GM21447 (cell line): Measurements from ENCODE around the gene RHBDL3.
"Not testable (repeated sequence)": the region's sequence is repeated elsewhere in the genome, so short reads cannot be mapped to it uniquely, and the experiment has no call there.

Experiments
- ATAC-seq: cut with Tn5 transposase; IDR thresholded peaks from one replicate; pipeline ENCODE4 v1.9.1; 2021; ENCODE audit not compliant: unreplicated experiment

Gene RHBDL3

DNA sequence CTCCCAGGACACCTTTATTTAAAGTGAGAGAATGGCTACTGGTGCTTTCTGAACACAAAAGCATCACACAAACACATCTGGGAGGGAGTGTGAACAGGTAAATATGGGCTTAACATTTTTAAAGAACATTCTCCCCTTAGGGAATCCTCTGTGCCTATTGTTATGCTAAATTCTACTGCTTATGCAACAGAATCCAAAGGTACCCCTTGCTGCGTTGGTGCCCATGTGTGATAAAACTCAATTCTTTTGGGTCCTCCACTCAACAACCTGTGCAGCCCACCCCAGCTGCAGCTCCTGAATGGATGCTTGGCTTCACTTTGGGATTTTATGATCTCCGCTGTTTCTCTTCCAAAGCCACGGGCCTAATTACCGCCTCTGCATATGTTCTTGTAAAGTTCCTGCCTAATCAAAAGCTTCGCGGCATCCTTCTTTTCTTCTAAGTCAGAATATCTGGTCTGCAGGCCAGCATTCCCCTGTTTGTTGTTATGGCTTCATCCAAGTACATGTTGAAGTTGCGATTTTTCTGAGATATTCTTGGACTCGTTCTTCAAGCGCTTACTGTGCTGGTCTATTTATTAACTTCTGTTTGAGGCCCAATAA, 23.9 kb downstream of the RHBDL3 start:
- ATAC-seq = no peak

DNA sequence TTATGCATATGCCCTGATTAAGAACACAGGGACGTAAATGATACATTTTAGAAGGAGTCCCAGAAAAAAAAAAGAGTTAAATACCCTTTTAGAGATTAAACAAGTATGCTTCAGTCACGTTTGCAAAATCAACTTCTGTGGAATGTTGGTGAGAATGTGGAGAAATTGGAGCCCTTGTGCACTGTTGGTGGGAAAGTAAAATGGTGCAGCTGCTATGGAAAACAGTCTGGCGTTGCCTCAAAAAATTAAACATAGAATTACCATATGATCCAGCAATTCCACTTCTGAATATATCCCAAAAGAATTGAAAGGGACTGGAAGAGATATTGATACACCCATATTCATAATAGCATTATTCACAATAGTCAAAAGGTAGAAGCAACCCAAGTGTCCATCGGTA, 26.5 kb downstream of the RHBDL3 start:
- ATAC-seq = no peak

DNA sequence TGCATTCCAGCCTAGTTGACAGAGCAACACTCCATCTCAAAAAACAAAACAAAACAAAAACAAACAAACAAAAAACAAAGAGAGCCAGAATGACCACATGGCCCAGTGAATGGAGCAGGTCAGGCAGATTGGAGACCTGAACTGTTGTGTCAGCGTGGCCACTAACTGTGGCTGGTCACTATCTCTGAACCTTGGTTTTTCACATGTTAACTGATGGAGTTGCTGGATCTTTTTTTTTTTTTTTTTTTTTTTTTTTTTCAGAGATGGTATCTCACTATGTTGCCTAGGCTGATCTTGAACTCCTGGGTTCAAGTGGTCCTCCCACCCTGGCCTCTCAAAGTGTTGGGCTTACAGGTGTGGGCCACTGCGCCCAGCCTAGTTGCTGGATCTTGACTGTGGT, 31.8 kb downstream of the RHBDL3 start:
- ATAC-seq = no peak

DNA sequence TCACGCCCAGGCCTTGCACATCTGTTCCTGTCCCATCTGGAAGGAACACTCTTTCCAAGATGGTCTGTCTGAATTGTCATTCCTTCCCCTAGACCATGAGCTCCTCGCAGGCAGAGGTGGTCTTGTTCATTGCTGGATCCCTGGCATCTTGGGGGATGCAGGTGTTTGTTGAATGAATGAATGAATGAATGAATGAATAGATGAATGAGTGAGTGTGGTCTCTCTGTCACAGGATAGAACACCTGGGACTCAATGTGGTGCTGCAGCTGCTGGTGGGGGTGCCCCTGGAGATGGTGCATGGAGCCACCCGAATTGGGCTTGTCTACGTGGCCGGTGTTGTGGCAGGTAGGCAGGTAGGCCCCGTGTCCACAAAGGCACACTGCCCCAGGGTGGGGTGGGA, 32.2 kb downstream of the RHBDL3 start:
- no peak for ATAC-seq

DNA sequence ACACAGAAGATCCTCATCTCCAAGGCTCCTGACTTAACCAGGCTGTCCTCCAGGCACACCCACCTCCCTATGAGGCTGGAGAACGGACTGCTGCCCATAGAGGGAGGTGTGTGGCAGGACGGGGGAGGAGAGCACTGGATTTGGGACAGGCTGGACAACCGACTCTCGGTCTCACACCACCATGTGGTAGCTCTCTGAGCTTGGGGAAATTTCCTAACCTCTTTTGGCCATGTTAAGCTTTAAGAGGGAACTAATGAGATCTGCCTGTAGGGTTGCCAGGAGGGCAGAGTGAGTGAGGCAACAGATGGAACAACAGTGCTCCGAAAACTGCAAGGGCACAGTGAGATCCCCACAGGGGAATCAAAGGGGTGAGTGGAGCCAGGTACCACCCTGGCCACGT, 32.7 kb downstream of the RHBDL3 start:
- no peak for ATAC-seq

DNA sequence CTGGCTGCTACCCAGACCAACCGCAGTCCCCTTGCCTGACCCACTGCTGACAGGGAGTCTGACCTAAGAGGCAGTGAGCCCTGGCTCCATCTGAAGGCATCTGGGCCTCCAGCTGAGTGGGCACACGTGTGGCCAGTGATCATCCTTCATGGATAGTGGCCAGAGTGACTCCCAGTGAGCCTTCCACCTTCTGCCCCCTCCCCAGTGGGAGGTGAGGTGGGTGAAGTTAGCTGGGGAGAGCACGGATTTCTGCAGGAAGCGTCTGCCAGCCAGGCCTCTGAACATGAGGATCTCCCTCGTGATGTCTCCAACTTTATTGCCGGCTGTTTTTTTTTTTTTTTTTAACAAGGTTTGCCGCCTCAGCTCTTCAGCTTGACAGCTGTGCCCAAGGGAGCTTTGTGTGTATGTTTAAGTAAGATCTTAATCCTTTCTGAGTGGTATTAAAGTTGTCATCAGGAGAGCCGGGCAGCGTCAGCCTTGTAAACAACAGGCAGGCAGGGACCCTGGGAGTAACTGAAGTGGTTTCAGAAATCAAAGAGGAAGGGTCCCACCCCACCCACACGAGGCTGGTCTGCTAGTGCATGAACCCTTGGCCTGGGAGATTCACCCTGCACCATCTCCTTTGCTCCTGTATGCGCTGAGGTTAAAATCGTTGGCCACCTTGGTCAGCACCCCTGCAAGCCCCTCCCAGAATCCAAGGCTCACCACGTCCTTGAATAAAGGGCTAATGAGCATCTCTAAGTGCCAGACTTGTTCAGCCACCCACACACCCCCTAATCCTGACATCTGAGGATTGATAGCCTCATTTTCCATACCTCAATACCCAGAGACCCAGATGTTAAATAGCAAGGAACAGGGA, 33.3 kb downstream of the RHBDL3 start:
- no peak for ATAC-seq

DNA sequence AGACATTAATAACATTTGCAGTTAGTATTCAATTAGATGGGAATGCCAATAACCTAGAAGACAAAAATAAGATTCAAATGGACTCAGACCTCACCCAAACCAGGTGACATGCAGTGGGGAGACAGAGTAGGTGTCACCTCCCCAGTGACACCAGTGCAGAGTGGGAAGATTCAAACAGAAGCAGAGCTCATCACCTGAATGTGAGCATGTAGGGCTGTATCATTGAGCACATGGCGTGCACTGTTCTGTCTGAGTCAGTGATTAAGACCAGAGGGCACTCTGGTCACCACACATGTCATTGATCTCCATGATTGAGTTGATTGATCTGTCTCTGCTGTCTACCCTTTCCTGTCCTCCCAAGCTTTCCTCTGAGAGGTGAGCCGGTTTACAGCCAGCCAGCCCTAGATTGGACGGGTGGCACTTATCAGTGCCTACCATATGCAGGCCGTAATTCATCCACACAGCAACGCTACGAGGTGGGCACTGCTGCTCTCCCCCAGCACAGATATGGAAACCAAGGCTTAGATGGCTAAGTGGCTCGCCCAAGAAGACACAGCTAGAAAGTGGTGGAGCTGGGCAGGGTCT, 34.0 kb downstream of the RHBDL3 start:
- ATAC-seq = no peak

DNA sequence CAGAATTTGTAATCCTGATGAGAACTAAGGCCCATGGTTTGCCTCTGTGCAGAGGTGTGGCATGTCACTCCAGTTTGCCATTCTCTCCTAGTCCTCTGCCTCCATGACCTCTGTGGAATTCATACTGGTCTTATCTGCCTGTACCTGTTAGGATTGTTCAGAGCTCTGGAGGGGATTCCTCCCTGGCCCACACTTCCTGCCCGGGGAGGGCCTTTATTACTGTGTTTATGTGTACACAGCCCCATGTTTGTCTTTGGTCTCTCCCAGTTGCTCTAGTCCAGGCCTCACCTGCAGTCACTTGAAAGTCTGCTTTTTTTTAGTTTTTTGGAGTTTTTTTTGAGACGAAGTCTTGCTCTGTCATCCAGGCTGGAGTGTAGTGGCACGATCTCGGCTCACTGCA, 36.4 kb downstream of the RHBDL3 start:
- no peak for ATAC-seq

DNA sequence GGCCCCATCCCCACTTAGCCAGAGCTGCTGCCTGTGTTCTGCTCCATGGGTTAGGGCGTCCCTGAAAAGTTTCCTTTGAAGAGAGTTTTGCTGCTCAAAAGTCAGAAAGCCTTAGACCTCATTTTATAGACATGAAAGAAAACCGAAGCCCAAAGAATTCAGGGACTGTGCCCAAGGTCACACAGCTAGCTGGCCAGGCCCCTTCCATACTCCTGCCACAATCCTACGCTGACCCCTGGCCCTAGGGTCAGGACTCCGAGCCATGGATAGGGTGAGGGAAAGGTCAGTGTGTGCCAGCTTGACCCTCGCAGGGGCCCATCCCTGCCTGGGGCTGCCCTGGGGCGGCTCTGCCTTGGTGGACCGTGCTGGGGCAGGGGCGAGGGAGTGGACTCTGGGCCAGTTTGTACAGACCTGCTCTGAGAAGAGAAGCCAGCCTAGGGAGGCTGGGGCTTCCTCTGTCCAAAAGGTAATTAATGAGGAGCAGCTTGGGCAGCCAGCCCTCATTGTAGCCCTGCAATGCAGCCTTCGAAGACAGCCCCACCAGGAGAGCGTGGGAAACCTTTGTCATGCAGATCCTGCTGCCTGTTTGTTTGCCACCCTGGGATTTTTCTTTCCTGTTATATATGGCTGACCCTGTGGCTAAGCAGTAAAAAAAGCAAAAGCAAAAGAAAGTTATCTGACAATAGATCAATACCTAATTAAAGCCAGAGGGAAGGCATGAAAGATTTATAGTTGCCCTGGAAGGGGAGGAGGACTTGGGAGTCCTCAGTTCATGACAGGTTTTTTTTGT, 37.4 kb downstream of the RHBDL3 start:
- no peak for ATAC-seq

DNA sequence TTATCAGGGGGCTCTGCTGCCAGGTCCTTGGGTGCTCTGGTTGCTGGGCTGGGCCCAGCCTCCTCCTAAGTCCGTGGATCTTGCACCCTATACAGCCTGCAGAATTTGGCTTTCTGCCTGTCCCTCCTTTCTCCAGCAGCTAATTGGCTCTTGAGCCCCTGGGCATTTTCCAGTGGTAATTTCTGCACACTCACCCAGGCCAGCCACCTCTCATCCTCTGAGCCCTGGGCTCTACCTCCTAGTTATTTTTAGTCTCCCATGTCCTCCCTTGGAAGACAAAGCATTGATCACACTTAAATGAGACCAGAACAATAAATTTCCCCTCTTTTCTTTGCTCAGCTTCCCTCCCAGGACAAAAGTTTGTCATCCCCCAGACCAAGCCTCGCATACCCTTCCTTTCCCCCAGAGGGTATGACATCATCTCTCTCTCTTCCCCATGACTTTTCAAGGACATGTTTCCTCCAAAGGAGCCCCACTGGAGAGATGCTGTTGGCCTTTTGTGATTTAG, 38.2 kb downstream of the RHBDL3 start:
- no peak for ATAC-seq

DNA sequence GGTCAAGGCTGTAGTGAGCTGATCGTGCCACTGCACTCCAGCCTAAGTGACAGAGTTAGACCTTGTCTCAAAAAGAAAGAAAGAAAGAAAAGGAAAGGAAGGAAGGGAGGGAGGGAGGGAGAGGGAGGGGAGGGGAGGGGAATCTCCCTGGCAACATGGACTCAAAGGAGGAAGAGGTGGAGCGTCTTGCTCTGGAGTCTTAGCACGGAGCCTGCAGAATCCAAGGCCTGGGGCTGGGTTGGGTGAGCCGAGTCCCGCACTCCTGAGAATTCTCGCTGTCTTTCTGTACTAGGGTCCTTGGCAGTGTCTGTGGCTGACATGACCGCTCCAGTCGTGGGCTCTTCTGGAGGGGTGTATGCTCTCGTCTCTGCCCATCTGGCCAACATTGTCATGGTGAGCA, 39.4 kb downstream of the RHBDL3 start:
- ATAC-seq = no peak

DNA sequence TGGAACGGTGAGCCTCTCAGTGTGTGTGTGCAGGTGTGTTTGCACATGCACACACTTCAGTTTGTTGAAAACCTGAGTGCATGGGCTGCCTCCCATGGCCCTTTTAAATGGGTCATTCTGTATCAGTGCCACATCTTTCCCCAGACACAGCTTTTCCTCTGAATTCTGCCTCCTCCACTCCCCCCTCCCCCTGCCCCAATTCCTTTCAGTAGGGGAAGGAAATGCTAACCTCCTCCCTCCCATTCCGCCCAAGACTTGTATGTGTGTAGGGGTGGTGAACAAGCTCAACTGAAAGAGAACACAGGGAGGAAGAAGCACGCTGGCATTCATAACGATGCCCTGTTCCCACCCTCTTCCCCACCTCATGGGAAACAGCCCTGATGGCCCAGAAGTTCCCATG, 42.0 kb downstream of the RHBDL3 start:
- ATAC-seq = no peak

DNA sequence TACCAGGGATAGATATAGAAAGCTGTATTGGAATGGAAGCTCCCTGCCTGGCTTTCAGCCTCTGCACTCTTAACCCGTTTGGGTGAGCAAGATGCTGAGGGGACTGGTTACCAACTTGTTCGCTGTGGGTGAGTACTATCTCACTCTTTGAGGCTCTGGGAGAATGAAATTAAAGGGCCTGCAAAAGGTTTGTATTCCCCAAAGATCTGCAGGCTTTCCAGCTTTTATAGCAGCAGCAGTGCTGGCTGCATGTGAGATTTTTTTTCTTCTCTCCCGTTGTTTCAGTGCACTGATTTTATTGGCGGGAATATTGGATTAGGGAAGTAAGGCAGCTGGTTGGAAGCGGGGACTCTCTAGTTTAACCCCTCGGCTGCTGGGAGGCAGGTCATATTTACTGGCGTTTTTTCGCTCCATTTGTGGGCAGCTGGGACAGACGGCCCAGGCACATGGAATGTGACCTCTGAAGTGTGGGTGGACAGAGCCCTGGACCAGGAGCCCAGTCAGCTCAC, 45.5 kb downstream of the RHBDL3 start:
- ATAC-seq = no peak

DNA sequence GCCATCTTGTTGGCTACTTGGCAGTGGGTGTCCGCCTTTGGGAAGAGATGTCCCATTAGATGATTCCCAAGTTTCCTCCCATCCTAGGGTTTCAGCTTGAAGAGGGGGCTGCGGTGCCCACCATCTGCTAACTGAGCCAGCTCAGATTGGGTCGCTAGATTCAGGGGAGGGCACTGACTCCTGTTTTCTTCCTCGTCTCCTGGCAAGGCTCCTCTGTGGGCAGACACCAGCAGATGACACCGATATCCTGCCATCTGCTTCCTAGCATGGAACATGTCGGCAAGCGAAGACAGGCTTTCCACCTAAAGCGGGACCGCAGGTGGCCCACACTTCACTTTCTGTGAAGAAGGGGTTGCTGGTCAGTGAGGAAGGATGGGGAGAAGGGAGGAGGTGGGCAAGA, 49.0 kb downstream of the RHBDL3 start:
- ATAC-seq = no peak

DNA sequence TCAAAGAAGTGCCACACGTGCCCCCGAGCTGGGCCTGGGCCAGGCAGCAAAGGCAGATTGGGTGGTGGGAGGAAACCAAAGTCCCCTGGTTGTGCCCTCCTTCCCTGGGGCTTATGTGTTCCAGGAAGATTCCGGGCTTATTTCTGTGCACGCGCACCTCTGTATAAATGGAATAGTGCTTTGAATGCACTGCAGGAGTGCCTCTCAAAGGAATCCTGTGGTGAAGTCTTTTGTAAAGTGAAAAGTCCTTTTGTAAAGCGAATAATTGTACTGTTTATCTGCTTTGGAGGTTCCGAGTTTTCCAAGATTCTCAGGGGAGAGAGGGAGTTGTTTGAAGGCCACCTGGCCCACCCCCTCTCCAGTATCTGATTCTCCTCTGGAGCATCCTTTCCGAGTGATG, 49.5 kb downstream of the RHBDL3 start:
- ATAC-seq = no peak

DNA sequence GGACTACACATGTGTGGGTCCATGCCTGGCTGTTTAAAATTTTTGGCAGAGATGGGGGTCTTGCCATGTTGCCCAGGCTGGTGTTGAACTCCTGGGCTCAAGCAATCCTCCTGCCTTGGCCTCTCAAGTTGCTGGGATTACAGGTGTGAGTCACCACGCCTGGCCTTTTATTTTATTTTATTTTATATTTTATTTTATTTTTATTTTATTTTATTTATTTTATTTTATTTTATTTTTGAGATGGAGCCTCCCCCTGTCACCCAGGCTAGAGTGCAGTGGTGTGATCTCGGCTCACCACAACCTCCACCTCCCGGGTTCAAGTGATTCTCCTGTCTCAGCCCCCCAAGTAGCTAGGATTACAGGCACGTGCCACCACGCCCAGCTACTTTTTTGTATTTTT, 51.0 kb downstream of the RHBDL3 start:
- not testable (repeated sequence) for ATAC-seq

DNA sequence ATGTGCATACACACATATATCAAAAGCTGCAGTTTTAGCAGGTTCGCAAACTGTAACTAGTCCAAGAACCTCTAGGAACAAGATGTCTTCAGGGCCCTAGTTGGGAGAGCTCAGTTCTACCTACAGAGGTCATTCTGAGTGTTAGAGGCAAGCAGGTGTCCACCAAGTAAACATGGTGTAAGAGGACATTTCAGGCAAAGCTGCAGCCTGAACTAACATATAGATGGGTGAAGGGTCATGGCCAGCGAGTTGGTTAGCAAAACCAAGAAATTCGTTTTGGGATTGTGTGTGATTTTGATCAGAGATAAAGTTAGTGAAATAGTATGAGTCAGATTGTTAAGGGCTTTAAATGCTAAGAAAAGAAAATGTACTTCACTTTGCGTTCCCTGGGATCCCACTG, 51.7 kb downstream of the RHBDL3 start:
- no peak for ATAC-seq

DNA sequence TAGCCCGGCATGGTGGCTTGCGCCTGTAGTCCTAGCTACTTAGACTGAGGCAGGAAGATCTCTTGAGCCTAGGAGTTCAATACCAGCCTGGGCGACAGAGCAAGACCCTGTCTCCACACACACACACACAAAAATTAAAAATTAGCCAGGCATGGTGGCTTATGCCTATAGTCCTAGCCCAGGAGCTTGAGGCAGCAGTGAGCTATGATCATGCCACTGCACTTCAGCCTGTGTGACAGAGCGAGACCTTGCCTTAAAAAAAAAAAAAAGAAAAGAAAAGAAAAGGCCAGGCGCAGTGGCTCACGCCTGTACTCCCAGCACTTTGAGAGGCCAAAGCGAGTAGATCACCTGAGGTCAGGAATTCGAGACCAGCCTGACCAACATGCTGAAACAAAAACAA, 52.4 kb downstream of the RHBDL3 start:
- no peak for ATAC-seq

DNA sequence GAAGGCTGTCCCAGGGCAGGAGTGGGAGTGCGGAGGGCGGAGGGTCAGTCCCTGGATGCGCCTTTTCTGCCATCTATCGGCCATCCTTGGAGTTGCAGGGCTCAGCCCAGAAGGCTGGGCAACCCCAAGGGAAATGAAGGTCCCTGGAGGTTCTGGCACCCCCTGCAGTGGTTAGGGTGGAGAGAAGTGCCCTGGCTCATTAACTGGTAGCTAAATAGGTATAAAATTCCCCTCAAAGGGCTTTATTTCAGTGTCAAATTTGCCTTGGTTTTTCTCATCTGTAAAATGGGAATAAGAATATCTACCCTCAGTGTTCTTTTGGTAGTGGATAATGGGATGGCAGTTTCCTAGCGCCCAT, 53.9 kb downstream of the RHBDL3 start:
- peak; percentile 69 for ATAC-seq

DNA sequence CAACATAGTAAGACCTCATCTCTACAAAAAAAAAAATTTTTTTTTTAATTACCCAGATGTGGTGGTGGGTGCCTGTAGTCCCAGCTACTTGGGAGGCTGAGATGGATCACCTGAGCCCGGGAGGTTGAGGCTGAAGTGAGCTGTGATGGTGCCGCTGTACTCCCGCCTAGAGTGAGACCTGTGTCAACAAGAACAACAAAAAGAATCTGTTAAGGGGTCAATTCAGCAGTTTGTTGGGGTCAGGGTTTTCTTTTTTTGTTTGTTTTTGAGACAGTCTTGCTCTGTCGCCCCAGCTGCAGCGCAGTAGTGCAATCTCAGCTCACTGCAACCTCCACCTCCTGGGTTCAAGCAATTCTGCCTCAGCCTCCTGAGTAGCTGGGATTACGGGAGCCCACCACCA, 54.4 kb downstream of the RHBDL3 start:
- not testable (repeated sequence) for ATAC-seq

DNA sequence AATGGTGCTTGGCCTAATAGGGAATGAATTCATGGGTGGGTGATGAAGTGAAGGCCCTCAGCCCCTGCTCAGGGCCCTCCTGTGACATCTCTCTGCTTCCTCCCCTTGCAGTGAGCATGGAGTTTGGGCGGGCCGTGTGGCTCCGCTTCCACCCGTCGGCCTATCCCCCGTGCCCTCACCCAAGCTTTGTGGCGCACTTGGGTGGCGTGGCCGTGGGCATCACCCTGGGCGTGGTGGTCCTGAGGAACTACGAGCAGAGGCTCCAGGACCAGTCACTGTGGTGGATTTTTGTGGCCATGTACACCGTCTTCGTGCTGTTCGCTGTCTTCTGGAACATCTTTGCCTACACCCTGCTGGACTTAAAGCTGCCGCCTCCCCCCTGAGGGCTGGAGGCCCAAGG, 55.2 kb downstream of the RHBDL3 start:
- ATAC-seq = no peak
